HEK293T (cell line): ENCODE data around the gene FAP.
A peak's percentile ranks its signal among the peaks of the same experiment; 100 is the strongest.

ENCODE experiments used
- CTCF ChIA-PET: fragments of 350-600 bp; formaldehyde crosslinking; extraction: SDS; loops from one replicate; lab custom pipeline; 2021; ENCODE audit warnings: antibody characterized with exemption, inconsistent platforms; lab: Yijun Ruan, JAX
- POLR2A ChIA-PET: fragments of 350-600 bp; formaldehyde crosslinking; extraction: SDS; loops from one replicate; lab custom pipeline; 2020; ENCODE audit warnings: antibody characterized with exemption, inconsistent platforms; lab: Yijun Ruan, JAX
- DNase-seq: peaks from one replicate; pipeline ENCODE4 v3.0.0; 2012; ENCODE audit warnings: mixed read lengths; ENCODE audit errors: extremely low spot score
- ARNT ChIP-seq: fragments of 450-650 bp; IDR thresholded peaks from 2 replicates; pipeline ENCODE4 v1.6.1; 2017; ENCODE audit warnings: mild to moderate bottlenecking
- BHLHE40 ChIP-seq: fragments of 450-650 bp; IDR thresholded peaks from 2 replicates; pipeline ENCODE4 v1.6.1; 2016; ENCODE audit warnings: mild to moderate bottlenecking, moderate library complexity, borderline replicate concordance
- CTBP1 ChIP-seq: fragments of 450-650 bp; IDR thresholded peaks from 2 replicates; pipeline ENCODE4 v1.6.1; 2016; ENCODE audit warnings: borderline replicate concordance
- ELF4 ChIP-seq: fragments of 450-650 bp; IDR thresholded peaks from 2 replicates; pipeline ENCODE4 v1.6.1; 2017; ENCODE audit warnings: antibody characterized with exemption
- FOXA1 ChIP-seq: fragments of 450-650 bp; IDR thresholded peaks from 2 replicates; pipeline ENCODE4 v1.6.1; 2016; ENCODE audit warnings: mild to moderate bottlenecking
- FOXK2 ChIP-seq: fragments of 450-650 bp; IDR thresholded peaks from 2 replicates; pipeline ENCODE4 v1.6.1; 2016; ENCODE audit warnings: mild to moderate bottlenecking
- FOXM1 ChIP-seq: fragments of 450-650 bp; IDR thresholded peaks from 2 replicates; pipeline ENCODE4 v1.6.1; 2017; ENCODE audit warnings: mild to moderate bottlenecking, borderline replicate concordance
- HDGF ChIP-seq: fragments of 450-650 bp; IDR thresholded peaks from 2 replicates; pipeline ENCODE4 v1.6.1; 2017; ENCODE audit warnings: antibody characterized with exemption, borderline replicate concordance
- L3MBTL2 ChIP-seq: fragments of 450-650 bp; conservative IDR thresholded peaks from 2 replicates; pipeline ENCODE4 v1.6.1; 2016; ENCODE audit warnings: mild to moderate bottlenecking
- LEF1 ChIP-seq: fragments of 450-650 bp; IDR thresholded peaks from 2 replicates; pipeline ENCODE4 v1.6.1; 2017; ENCODE audit warnings: mild to moderate bottlenecking, borderline replicate concordance
- NFRKB ChIP-seq: fragments of 450-650 bp; IDR thresholded peaks from 2 replicates; pipeline ENCODE4 v1.6.1; 2016; ENCODE audit warnings: mild to moderate bottlenecking, moderate library complexity
- PKNOX1 ChIP-seq: fragments of 450-650 bp; IDR thresholded peaks from 2 replicates; pipeline ENCODE4 v1.6.1; 2016
- SP1 ChIP-seq: fragments of 450-650 bp; IDR thresholded peaks from 2 replicates; pipeline ENCODE4 v1.6.1; 2017
- SUZ12 ChIP-seq: fragments of 450-650 bp; IDR thresholded peaks from 2 replicates; pipeline ENCODE4 v1.6.1; 2016; ENCODE audit warnings: mild to moderate bottlenecking
- TARDBP ChIP-seq: fragments of 450-650 bp; IDR thresholded peaks from 2 replicates; pipeline ENCODE4 v1.6.1; 2016
- ZNF384 ChIP-seq: fragments of 450-650 bp; IDR thresholded peaks from 2 replicates; pipeline ENCODE4 v1.6.1; 2016

FAP gene

GRCh38 chr2:162166174-162166573, 77.1 kb downstream of the FAP start:
- ChIA-PET CTCF (no interaction called here), POLR2A (no interaction called here)
- DNase-seq, result no peak
- TF ChIP-seq PKNOX1 (no peak), NFRKB (no peak), LEF1 (no peak), L3MBTL2 (no peak), FOXM1 (no peak), FOXA1 (no peak), TARDBP (no peak), ELF4 (no peak), ARNT (no peak), SUZ12 (no peak)

- CTCF ChIA-PET, result no interaction called here
- POLR2A ChIA-PET, result no interaction called here
- no peak for DNase-seq
- TF ChIP-seq ELF4 (no peak), BHLHE40 (no peak)
Measured at GRCh38 chr2:162164802-162165201, 78.4 kb downstream of the FAP start.

- CTCF ChIA-PET, result no interaction called here
- no peak for DNase-seq
- POLR2A ChIA-PET, result no interaction called here
- TF ChIP-seq ARNT (no peak), SP1 (no peak), BHLHE40 (no peak), FOXK2 (no peak)
Measured at GRCh38 chr2:162159446-162159845, 83.8 kb downstream of the FAP start.

- no peak for TF ChIP-seq BHLHE40
- no peak for TF ChIP-seq HDGF
- no peak for TF ChIP-seq FOXK2
- TF ChIP-seq CTBP1, result no peak
- TF ChIP-seq TARDBP, result no peak
- no peak for TF ChIP-seq ELF4
- no peak for TF ChIP-seq LEF1
- TF ChIP-seq PKNOX1, result no peak
- TF ChIP-seq NFRKB, result no peak
- no peak for TF ChIP-seq ZNF384
- no peak for TF ChIP-seq FOXM1
- TF ChIP-seq SP1, result no peak
- POLR2A ChIA-PET, result no interaction called here
- CTCF ChIA-PET, result no interaction called here
- DNase-seq, result no peak
Measured at GRCh38 chr2:162156149-162156548, 87.1 kb downstream of the FAP start.

GRCh38 chr2:162155093-162155492, 88.2 kb downstream of the FAP start:
- ChIA-PET CTCF (no interaction called here), POLR2A (no interaction called here)
- no peak for TF ChIP-seq PKNOX1
- TF ChIP-seq NFRKB, result no peak
- no peak for TF ChIP-seq L3MBTL2
- no peak for TF ChIP-seq FOXA1
- TF ChIP-seq FOXK2, result no peak
- TF ChIP-seq HDGF, result no peak
- TF ChIP-seq ARNT, result no peak
- no peak for TF ChIP-seq FOXM1
- no peak for TF ChIP-seq CTBP1
- no peak for TF ChIP-seq ELF4
- TF ChIP-seq SP1, result no peak
- DNase-seq, result no peak

- ChIA-PET POLR2A (no interaction called here), CTCF (interaction anchor here (0.5 to 1.2 kb wide), 8 partner anchors 10 to 772 kb away, joined by 3 to 6 read pairs (median 3); no protein-coding TSS in a partner anchor)
- no peak for TF ChIP-seq ELF4
- no peak for TF ChIP-seq FOXA1
- TF ChIP-seq ARNT, result no peak
- TF ChIP-seq L3MBTL2, result no peak
- TF ChIP-seq SUZ12, result no peak
- TF ChIP-seq TARDBP, result no peak
- TF ChIP-seq LEF1, result no peak
- TF ChIP-seq HDGF, result no peak
- TF ChIP-seq FOXK2, result no peak
- TF ChIP-seq BHLHE40, result no peak
- no peak for TF ChIP-seq NFRKB
- no peak for TF ChIP-seq CTBP1
- no peak for TF ChIP-seq SP1
- peak; percentile 53 for DNase-seq
Measured at GRCh38 chr2:162153608-162154224, 89.5 kb downstream of the FAP start.

GRCh38 chr2:162152147-162152546, 91.1 kb downstream of the FAP start, which contains the start of gene GCG:
TSS of gene GCG (minus strand) at chr2:162152247. CDS start at chr2:162149178, 3,069 bp downstream.
- POLR2A ChIA-PET, result no interaction called here
- no peak for DNase-seq
- CTCF ChIA-PET, result interaction anchor here (1.2 kb wide), 1 partner anchor 26 kb away, joined by 6 read pairs; no protein-coding TSS in a partner anchor
- no peak for TF ChIP-seq LEF1
- TF ChIP-seq ZNF384, result no peak
- TF ChIP-seq SUZ12, result no peak
- no peak for TF ChIP-seq CTBP1
- no peak for TF ChIP-seq FOXK2
- no peak for TF ChIP-seq NFRKB
- TF ChIP-seq ARNT, result no peak
- no peak for TF ChIP-seq BHLHE40
- no peak for TF ChIP-seq L3MBTL2
